Transverse colon (tissue), 4 donors: ENCODE data around the gene NELFE. TPM values are rescaled to one million over a fixed set of nuclear protein-coding genes. Genes with fewer than 3 reads are reported as not detected.

Experiments
- DNase-seq: peaks from one replicate; pipeline ENCODE4 v3.0.0-alpha.2; 2019
- H3K27ac ChIP-seq, 4 donors: fragments of 200-600 bp; sonication (generic); 2 replicates each; pipeline ENCODE4 v1.5.1; 2016 to 2018; ENCODE audit warnings: inconsistent platforms in 4 of 4
- H3K27me3 ChIP-seq: fragments of 200-600 bp; sonication (generic); 2 replicates; pipeline ENCODE4 v1.5.1; 2017; ENCODE audit warnings: inconsistent platforms
- H3K36me3 ChIP-seq, 4 donors: fragments of 200-600 bp; sonication (generic); 2 replicates each; pipeline ENCODE4 v1.5.1; 2017 to 2019; ENCODE audit warnings: inconsistent platforms in 4 of 4
- H3K4me1 ChIP-seq, 4 donors: fragments of 200-600 bp; sonication (generic); 2 replicates each; pipeline ENCODE4 v1.5.1; 2017 to 2020; ENCODE audit warnings: inconsistent platforms in 4 of 4
- H3K4me3 ChIP-seq, 4 donors: fragments of 200-600 bp; sonication (generic); 1 replicate in 1 of 4; 2 replicates in 3 of 4; pipeline versions ENCODE4 v1.5.1 to v1.6.1; 2017 to 2019; ENCODE audit warnings: inconsistent platforms in 4 of 4
- H3K9me3 ChIP-seq, 2 donors: fragments of 200-600 bp; sonication (generic); 2 replicates each; pipeline ENCODE4 v1.5.1; 2017 to 2019; ENCODE audit warnings: inconsistent platforms in 2 of 2
- EP300 ChIP-seq: sonication (generic); formaldehyde crosslinking; IDR thresholded peaks from one replicate; pipeline ENCODE4 v1.6.1; 2017; ENCODE audit warnings: antibody characterized with exemption, low read depth
- POLR2A ChIP-seq: fragments of 450-650 bp; IDR thresholded peaks from one replicate; pipeline ENCODE4 v1.6.1; 2016; ENCODE audit warnings: antibody characterized with exemption, mild to moderate bottlenecking, moderate library complexity
- POLR2AphosphoS5 ChIP-seq, 3 donors: sonication (generic); formaldehyde crosslinking; IDR thresholded peaks; one replicate each; pipeline ENCODE4 v1.6.1; 2016; ENCODE audit warnings: antibody characterized with exemption in 3 of 3
- WGBS, 2 donors: methylation state at CpG; one replicate each; pipeline ENCODE4 v1.1.5; 2018; ENCODE audit warnings: low coverage in 1 of 2; 5-methylcytosine and 5-hydroxymethylcytosine counted together
- in situ Hi-C, 4 donors: fragments of 200-750 bp; cut with MboI; loops; one replicate each; pipeline versions ENCODE4 v1.15.0 to v1.15.1; 2017; ENCODE audit warnings: low sequenced_read_pairs in 3 of 4, low pct_ligation_motif_present in 1 of 4, low pct_unique_long_range_greater_than_20kb in 1 of 4
- intact Hi-C: fragments of 100-400 bp; cut with DNase I; formaldehyde crosslinking; loops from one replicate; pipeline ENCODE4 v1.15.1; 2023; ENCODE audit warnings: low total_unique reads
- total RNA-seq, 4 donors: library from RNA; depleted of rRNA; stranded (reverse); fragments of >200 nt; gene quantifications; one replicate each; pipeline ENCODE4 v1.1.0, GENCODE V29; 2016
- TF ChIP-seq, protein P1 (sequence below), 5 experiments: fragments of 200-600 bp in 3 of 5; fragments of 450-650 bp in 2 of 5; sonication (generic) in 3 of 5; IDR thresholded peaks; 1 replicate in 2 of 5; 2 replicates in 3 of 5; pipeline ENCODE4 v1.5.1; 2016 to 2017; ENCODE audit warnings: antibody characterized with exemption in 5 of 5, inconsistent platforms in 3 of 5, mild to moderate bottlenecking in 2 of 5, moderate library complexity in 1 of 5

Gene NELFE
- total RNA-seq, 4 donors from 2014 or later = 59.2 to 114 (median 88.0) TPM

DNA sequence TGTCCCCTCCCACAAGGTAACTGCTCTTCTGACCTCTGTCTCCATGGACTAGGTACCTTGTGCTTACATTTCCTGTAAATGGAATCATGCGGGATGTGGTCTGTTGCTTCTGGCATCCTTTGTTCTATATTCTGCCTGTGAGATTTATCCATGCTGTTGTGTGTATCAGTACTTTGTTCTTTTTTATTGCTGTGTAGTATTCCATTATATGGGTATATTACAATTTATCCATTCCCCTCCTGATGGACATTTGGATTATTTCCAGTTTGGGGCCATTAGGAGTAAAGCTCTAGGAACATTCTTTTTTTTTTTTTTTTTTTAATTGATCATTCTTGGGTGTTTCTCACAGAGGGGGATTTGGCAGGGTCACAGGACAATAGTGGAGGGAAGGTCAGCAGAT is 27.8 kb downstream of the NELFE start:
- no peaks in the 10 kb centered on the region for H3K4me1 ChIP-seq
- H3K9me3 ChIP-seq = no peaks in the 10 kb centered on the region
- DNase-seq = no peak
- TF ChIP-seq POLR2A = no peak
- TF ChIP-seq EP300 = no peak
- no peak for TF ChIP-seq POLR2AphosphoS5 (IDR thresholded peaks at IDR 0.05)
- intact Hi-C loops (no loop called here), in situ Hi-C loops (no loop called here)
- no peaks in the 10 kb centered on the region for H3K36me3 ChIP-seq
- no peaks in the 10 kb centered on the region for H3K27me3 ChIP-seq
- WGBS, 2 donors = 89 to 100% methylated on average over 1 of the region's 1 CpG
- H3K4me3 ChIP-seq = no peak overlapping the region
- no peak overlapping the region for H3K27ac ChIP-seq

DNA sequence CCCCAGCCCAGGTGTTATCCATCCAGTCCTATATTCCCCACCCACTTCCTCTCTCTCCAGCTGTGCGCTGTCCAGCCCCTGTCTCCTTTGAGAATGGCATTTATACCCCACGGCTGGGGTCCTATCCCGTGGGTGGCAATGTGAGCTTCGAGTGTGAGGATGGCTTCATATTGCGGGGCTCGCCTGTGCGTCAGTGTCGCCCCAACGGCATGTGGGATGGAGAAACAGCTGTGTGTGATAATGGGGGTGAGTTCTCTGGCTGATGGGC is 30.2 kb downstream of the NELFE start:
- Histone ChIP-seq H3K4me1 (no peaks in the 10 kb centered on the region), H3K27me3 (no peaks in the 10 kb centered on the region), H3K36me3 (no peaks in the 10 kb centered on the region), H3K27ac (no peak overlapping the region), H3K4me3 (no peak overlapping the region), H3K9me3 (no peaks in the 10 kb centered on the region)
- intact Hi-C loops = no loop called here
- in situ Hi-C loops = no loop called here
- DNase-seq = no peak
- TF ChIP-seq, protein P1, sequence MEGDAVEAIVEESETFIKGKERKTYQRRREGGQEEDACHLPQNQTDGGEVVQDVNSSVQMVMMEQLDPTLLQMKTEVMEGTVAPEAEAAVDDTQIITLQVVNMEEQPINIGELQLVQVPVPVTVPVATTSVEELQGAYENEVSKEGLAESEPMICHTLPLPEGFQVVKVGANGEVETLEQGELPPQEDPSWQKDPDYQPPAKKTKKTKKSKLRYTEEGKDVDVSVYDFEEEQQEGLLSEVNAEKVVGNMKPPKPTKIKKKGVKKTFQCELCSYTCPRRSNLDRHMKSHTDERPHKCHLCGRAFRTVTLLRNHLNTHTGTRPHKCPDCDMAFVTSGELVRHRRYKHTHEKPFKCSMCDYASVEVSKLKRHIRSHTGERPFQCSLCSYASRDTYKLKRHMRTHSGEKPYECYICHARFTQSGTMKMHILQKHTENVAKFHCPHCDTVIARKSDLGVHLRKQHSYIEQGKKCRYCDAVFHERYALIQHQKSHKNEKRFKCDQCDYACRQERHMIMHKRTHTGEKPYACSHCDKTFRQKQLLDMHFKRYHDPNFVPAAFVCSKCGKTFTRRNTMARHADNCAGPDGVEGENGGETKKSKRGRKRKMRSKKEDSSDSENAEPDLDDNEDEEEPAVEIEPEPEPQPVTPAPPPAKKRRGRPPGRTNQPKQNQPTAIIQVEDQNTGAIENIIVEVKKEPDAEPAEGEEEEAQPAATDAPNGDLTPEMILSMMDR (IDR thresholded peaks at IDR 0.05) = no peak
- TF ChIP-seq POLR2A (no peak), POLR2AphosphoS5 (IDR thresholded peaks at IDR 0.05) (no peak), EP300 (no peak)
- 78 to 89% methylated on average over 3 to 9 of the region's 9 CpGs for WGBS, 2 donors

DNA sequence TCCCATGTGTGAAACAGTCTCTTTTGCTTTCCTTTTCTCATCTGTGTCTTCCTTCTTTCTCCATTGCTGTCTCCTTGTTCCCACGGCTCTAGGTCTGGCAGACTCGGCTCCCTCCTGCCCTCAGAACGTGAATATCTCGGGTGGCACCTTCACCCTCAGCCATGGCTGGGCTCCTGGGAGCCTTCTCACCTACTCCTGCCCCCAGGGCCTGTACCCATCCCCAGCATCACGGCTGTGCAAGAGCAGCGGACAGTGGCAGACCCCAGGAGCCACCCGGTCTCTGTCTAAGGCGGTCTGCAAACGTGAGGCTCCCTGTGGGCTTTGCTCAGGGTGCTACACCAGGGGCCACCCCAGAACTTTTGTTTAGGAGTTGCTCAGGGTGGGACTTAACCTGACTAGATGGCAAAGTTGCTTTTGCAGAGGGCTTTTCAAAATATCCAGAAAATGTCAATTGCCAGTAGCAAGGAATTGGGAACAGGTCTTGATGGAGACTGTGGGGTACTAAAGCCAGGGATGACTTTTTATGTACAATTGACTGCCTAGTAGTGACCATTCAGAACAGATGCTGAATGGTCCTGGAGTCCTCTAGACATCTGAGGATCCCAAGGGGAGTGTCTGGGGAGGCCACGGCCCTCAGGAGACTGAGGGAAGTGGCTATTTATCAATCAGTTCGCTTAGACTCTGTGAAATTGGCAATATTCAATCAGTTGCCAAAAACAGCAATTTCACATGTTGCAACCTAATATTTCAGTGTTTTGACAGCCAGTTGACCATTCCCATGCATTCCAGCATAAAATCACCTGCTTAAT is 30.7 kb downstream of the NELFE start:
- Histone ChIP-seq H3K4me3 (peak overlapping the region in 1 of 4 donors; percentile 35), H3K36me3 (no peaks in the 10 kb centered on the region), H3K27ac (peak overlapping the region in 2 of 4 donors; percentile 24 to 60), H3K27me3 (no peaks in the 10 kb centered on the region), H3K9me3 (no peaks in the 10 kb centered on the region), H3K4me1 (no peaks in the 10 kb centered on the region)
- intact Hi-C loops = no loop called here
- in situ Hi-C loops = no loop called here
- 50 to 60% methylated on average over 1 to 11 of the region's 11 CpGs for WGBS, 2 donors
- DNase-seq = no peak
- TF ChIP-seq, protein P1 (IDR thresholded peaks at IDR 0.05) = no peak
- no peak for TF ChIP-seq POLR2A
- TF ChIP-seq POLR2AphosphoS5 (IDR thresholded peaks at IDR 0.05) = no peak
- no peak for TF ChIP-seq EP300

DNA sequence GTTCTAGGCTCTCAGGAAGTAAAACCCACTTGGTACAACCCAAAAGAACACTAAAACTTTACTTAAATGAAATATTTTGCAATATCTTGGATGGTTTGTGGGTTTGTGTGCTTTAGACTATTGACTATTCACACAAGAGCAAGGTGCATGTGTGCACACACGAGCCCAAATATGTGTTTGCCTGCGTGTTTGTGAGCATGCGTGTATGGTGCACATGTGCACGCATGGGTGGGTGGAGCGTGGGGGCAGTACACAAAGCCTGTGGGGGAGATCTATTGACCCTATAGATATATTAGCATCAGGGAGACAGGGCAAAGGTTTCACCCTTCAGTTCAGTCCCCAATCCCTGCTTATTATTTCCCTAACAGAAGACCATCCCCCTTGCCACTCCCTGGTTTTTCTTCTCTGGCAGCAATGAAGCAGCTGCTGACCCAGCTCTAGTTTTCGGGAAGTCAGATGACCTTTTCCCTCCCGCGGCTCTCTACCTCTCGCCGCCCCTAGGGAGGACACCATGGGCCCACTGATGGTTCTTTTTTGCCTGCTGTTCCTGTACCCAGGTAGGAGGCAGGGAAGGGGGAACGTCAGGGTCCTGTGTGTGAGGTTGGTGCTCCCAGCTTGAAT is 31.4 kb downstream of the NELFE start, which contains the start of gene C2:
C2 (plus strand) TSS at position 476 of the 621 bp plus-strand sequence; CDS start at position 512, 36 bp downstream.
- peak within 1 kb of the TSS in 2 of 4 donors; percentile 24 to 60 for H3K27ac ChIP-seq
- no peaks in the 10 kb centered on the region for H3K36me3 ChIP-seq
- 13 to 56% methylated on average over 3 to 11 of the region's 11 CpGs for whole genome bisulfite sequencing, 2 donors
- intact Hi-C loops = no loop called here
- no peak for TF ChIP-seq EP300
- no peak for TF ChIP-seq POLR2AphosphoS5 (IDR thresholded peaks at IDR 0.05)
- TF ChIP-seq, protein P1 (IDR thresholded peaks at IDR 0.05) = no peak
- TF ChIP-seq POLR2A = no peak
- H3K9me3 ChIP-seq = no peaks in the 10 kb centered on the region
- H3K4me3 ChIP-seq = peak within 1 kb of the TSS in 1 of 4 donors; percentile 35
- H3K27me3 ChIP-seq = no peaks in the 10 kb centered on the region
- no peak for DNase-seq
- no peaks in the 10 kb centered on the region for H3K4me1 ChIP-seq
- in situ Hi-C loops = no loop called here
